Mammary epithelial cell (primary cell): ENCODE results near the gene ANKFY1.

Source experiments
- EZH2 ChIP-seq: IDR thresholded peaks from 2 replicates; pipeline ENCODE4 v1.6.1; 2012; ENCODE audit warnings: low read length, inconsistent platforms, borderline replicate concordance
- TF ChIP-seq, protein P1 (sequence below), 2 donors: IDR thresholded peaks in 1 of 2; conservative IDR thresholded peaks in 1 of 2; 2 replicates each; pipeline ENCODE4 v1.5.1; 2011 to 2012; ENCODE audit warnings: inconsistent platforms in 2 of 2, low read length in 2 of 2, mild to moderate bottlenecking in 2 of 2, control low read depth in 1 of 2, low read depth in 1 of 2; ENCODE audit not compliant: insufficient read depth in 1 of 2; ENCODE audit errors: extremely low read depth in 1 of 2

DNA sequence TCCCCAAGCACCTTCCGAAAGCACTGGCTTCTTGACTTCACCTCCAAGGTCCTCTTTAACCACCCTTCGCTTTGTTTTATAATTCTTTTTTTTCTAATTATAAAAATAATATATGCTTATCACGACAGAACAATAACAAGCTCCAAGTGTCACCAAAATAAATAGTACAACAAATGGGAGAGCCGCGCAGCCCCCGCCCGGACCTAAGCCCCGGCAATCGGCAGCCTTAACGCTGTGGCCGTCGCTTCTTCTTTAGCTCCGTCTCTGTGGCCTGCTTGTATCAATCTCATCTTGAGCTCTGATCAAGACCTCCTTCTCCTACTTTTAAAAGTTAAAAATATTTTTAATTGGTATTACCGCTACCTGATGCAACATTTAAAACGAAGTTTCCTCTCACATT lies 78.1 kb downstream of the ANKFY1 start:
- TF ChIP-seq, protein P1, sequence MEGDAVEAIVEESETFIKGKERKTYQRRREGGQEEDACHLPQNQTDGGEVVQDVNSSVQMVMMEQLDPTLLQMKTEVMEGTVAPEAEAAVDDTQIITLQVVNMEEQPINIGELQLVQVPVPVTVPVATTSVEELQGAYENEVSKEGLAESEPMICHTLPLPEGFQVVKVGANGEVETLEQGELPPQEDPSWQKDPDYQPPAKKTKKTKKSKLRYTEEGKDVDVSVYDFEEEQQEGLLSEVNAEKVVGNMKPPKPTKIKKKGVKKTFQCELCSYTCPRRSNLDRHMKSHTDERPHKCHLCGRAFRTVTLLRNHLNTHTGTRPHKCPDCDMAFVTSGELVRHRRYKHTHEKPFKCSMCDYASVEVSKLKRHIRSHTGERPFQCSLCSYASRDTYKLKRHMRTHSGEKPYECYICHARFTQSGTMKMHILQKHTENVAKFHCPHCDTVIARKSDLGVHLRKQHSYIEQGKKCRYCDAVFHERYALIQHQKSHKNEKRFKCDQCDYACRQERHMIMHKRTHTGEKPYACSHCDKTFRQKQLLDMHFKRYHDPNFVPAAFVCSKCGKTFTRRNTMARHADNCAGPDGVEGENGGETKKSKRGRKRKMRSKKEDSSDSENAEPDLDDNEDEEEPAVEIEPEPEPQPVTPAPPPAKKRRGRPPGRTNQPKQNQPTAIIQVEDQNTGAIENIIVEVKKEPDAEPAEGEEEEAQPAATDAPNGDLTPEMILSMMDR (conservative IDR thresholded peaks at IDR 0.05 in 1 of 2, IDR thresholded peaks at IDR 0.05 in 1 of 2; ENCODE audit: extremely low read depth in 1 of 2, insufficient read depth in 1 of 2, low read depth in 1 of 2, low read length in 2 of 2): no peak
- no peak for TF ChIP-seq EZH2
